ENCODE data around the gene RNU1-4.
"Not testable (repeated sequence)": the region's sequence is repeated elsewhere in the genome, so short reads cannot be mapped to it uniquely, and the experiment has no call there.

- TF ChIP-seq CTCF (IDR thresholded peaks at IDR 0.05); POLR2AphosphoS5 (IDR thresholded peaks at IDR 0.05; ENCODE audit: insufficient read depth in 1 of 2, low read depth in 1 of 2): not testable (repeated sequence)
Measured at GRCh38 chr1:16787175-16787574, 46.9 kb downstream of the RNU1-4 start.
